ENCODE results near the gene MATCAP1. TPM values are rescaled to one million over a fixed set of nuclear protein-coding genes. Genes with fewer than 3 reads are reported as not detected.

Gene MATCAP1
- total and polyA plus RNA-seq, 2 of the 4 experiments (the other 2 are of a cell fraction), result 8.2 to 43.9 TPM

- peak within 1 kb of the TSS in 1 of 2 experiments; percentile 17; a peak in 1 of 4 replicates for H4K8ac ChIP-seq (ENCODE audit: low read depth in 2 of 2, low read length in 2 of 2)
- no peak within 1 kb of the TSS for H3K9ac ChIP-seq (ENCODE audit: low read depth, low read length)
- ATAC-seq (ENCODE audit: low read depth), result no peak
- H4K5ac ChIP-seq (ENCODE audit: low read depth, low read length), result no peak within 1 kb of the TSS
- POLR2A ChIA-PET (ENCODE audit: unreplicated experiment), result interaction anchor here (0.6 kb wide), 1 partner anchor 305 kb away, joined by 4 read pairs; no protein-coding TSS in a partner anchor
- peak within 1 kb of the TSS; percentile 71 for H2AK9ac ChIP-seq (replicated peaks; ENCODE audit: low read depth, low read length, poor library complexity)
- no TSS peak for BruUV-seq (replicated peaks)
- H2AK5ac ChIP-seq (ENCODE audit: low read depth, low read length), result peak within 1 kb of the TSS; percentile 80
- H3K4me3 ChIP-seq (ENCODE audit: insufficient read depth, low read depth, low read length), result no peak within 1 kb of the TSS
- no peaks in the 10 kb centered on the region for H3K27me3 ChIP-seq (ENCODE audit: control insufficient read depth, insufficient read depth, low read length)
- no peak within 1 kb of the TSS for H4K91ac ChIP-seq (ENCODE audit: insufficient read depth, low read depth, low read length)
- H2BK20ac ChIP-seq (ENCODE audit: low read depth, low read length), result no peak within 1 kb of the TSS
- in situ Hi-C loops (cut with MboI; ENCODE audit: low sequenced_read_pairs), result no loop called here
- peaks cover 21% of the 10 kb centered on the region for H3K4me1 ChIP-seq (ENCODE audit: control insufficient read depth, insufficient read depth, low read length)
- DNase-seq, result no peak
- no peak within 1 kb of the TSS for H3K27ac ChIP-seq (ENCODE audit: insufficient read depth, low read length)
- no peak within 1 kb of the TSS for H3K18ac ChIP-seq (ENCODE audit: low read depth, low read length)
- peaks cover 23% of the 10 kb centered on the region for H4K20me1 ChIP-seq (ENCODE audit: insufficient read depth, low read length)
- TF ChIP-seq RCOR1 (IDR thresholded peaks at IDR 0.05; ENCODE audit: insufficient replicate concordance, low read length), result no peak
- TF ChIP-seq MAZ (IDR thresholded peaks at IDR 0.05; ENCODE audit: borderline replicate concordance, low read depth, low read length), result no peak
- no peak for TF ChIP-seq ELK1 (IDR thresholded peaks at IDR 0.05; ENCODE audit: borderline replicate concordance, low read depth, low read length)
- no peak for TF ChIP-seq BHLHE40 (IDR thresholded peaks at IDR 0.05; ENCODE audit: low read depth, low read length)
- TF ChIP-seq MXI1 (IDR thresholded peaks at IDR 0.05; ENCODE audit: borderline replicate concordance, low read depth, low read length), result no peak
- no peak for TF ChIP-seq NFE2L2 (IDR thresholded peaks at IDR 0.05; ENCODE audit: low read depth, low read length)
- TF ChIP-seq RAD21 (IDR thresholded peaks at IDR 0.05; ENCODE audit: low read length), result no peak
- no peak for TF ChIP-seq MAFK (IDR thresholded peaks at IDR 0.05; ENCODE audit: low read depth, low read length)
- no peak for TF ChIP-seq USF2 (IDR thresholded peaks at IDR 0.05; ENCODE audit: low read depth, low read length)
- TF ChIP-seq RFX5 (IDR thresholded peaks at IDR 0.05; ENCODE audit: low read depth, low read length), result no peak
- no peak for TF ChIP-seq CEBPB (IDR thresholded peaks at IDR 0.05; ENCODE audit: low read depth, low read length)
- no peak for TF ChIP-seq SMC3 (IDR thresholded peaks at IDR 0.05; ENCODE audit: low read depth, low read length)
- no peaks in the 10 kb centered on the region for H3K9me3 ChIP-seq (ENCODE audit: control insufficient read depth, insufficient read depth, low read length)
- WGBS, 2 experiments (ENCODE audit: extremely low coverage in 2 of 2, insufficient read length in 1 of 2), result 53% methylated on average over 3 of the region's 6 CpGs; no CpG with 5 or more reads in 1 of the 2 experiments
- peak within 1 kb of the TSS; percentile 40; the same call in 1 of the 2 replicates for H3K4ac ChIP-seq (ENCODE audit: low read depth, low read length)
- CTCF ChIA-PET, result no interaction called here
- peak within 1 kb of the TSS; percentile 49 for H2AFZ ChIP-seq (replicated peaks; ENCODE audit: low read length, poor library complexity)
- H3K9me1 ChIP-seq (ENCODE audit: insufficient read depth, low read length), result peaks cover 26% of the 10 kb centered on the region
- peaks cover 22 to 35% of the 10 kb centered on the region in 2 experiments for H3K79me1 ChIP-seq (ENCODE audit: low read depth in 1 of 2, low read length in 2 of 2)
- no peak within 1 kb of the TSS for H3K14ac ChIP-seq (replicated peaks; ENCODE audit: low read depth, low read length)
- intact Hi-C loops (cut with micrococcal nuclease), result no loop called here
- no peak within 1 kb of the TSS; the same call in 1 of the 2 replicates for H3K23ac ChIP-seq (ENCODE audit: low read depth, low read length)
- H3K36me3 ChIP-seq (ENCODE audit: control insufficient read depth, insufficient read depth, low read length), result peaks cover 16% of the 10 kb centered on the region
- H3K4me2 ChIP-seq (ENCODE audit: low read depth, low read length), result peak within 1 kb of the TSS; percentile 60; the same call in 1 of the 2 replicates
- H3K56ac ChIP-seq (ENCODE audit: extremely low read depth, insufficient read depth, low read length), result no peak within 1 kb of the TSS
- H2BK5ac ChIP-seq (ENCODE audit: low read depth, low read length, poor library complexity, severe bottlenecking), result peak within 1 kb of the TSS; percentile 31
- dilution Hi-C loops (cut with HindIII; ENCODE audit: low sequenced_read_pairs, unreplicated experiment), result no loop called here
- H2BK15ac ChIP-seq (ENCODE audit: low read depth, low read length), result no peak within 1 kb of the TSS
- H2BK120ac ChIP-seq (ENCODE audit: low read depth, low read length), result no peak within 1 kb of the TSS
Observed at GRCh38 chr16:67190041-67190440, 6.3 kb upstream of the MATCAP1 start, which contains the start of gene EXOC3L1. Gene EXOC3L1 (minus strand): TSS chr16:67190136. CDS start chr16:67189676, 460 bp downstream.

Measured in IMR-90 (cell line).